ENCODE measurements around the gene SGMS1.
A peak's percentile ranks its signal among the peaks of the same experiment; 100 is the strongest.

Gene SGMS1

GRCh38 chr10:50469778-50470193 lies 154.0 kb downstream of the SGMS1 start:
- TF ChIP-seq GLIS3 (CRISPR knock-in tag; IDR thresholded peaks at IDR 0.05), result no peak
- no peak for TF ChIP-seq ZFP30 (CRISPR knock-in tag; IDR thresholded peaks at IDR 0.05)
- no peak for TF ChIP-seq ISL1 (CRISPR knock-in tag; IDR thresholded peaks at IDR 0.05)
- TF ChIP-seq CSRNP3 (CRISPR knock-in tag; IDR thresholded peaks at IDR 0.05), result no peak
- TF ChIP-seq ESRRG (CRISPR knock-in tag; IDR thresholded peaks at IDR 0.05), result no peak
- no peak for TF ChIP-seq SNAI2 (CRISPR knock-in tag; IDR thresholded peaks at IDR 0.05)
- no peak for TF ChIP-seq OSR1 (CRISPR knock-in tag; IDR thresholded peaks at IDR 0.05)
- TF ChIP-seq TSHZ2 (CRISPR knock-in tag; IDR thresholded peaks at IDR 0.05), result no peak
- no peak for TF ChIP-seq ARNTL (CRISPR knock-in tag; IDR thresholded peaks at IDR 0.05; ENCODE audit: borderline replicate concordance, low read depth)
- no peak for TF ChIP-seq CSDC2 (CRISPR knock-in tag; IDR thresholded peaks at IDR 0.05)
- TF ChIP-seq PATZ1 (CRISPR knock-in tag; IDR thresholded peaks at IDR 0.05; ENCODE audit: borderline replicate concordance), result no peak
- no peak for TF ChIP-seq TCF4 (CRISPR knock-in tag; IDR thresholded peaks at IDR 0.05; ENCODE audit: borderline replicate concordance)
- TF ChIP-seq ZNF565 (CRISPR knock-in tag; conservative IDR thresholded peaks at IDR 0.05; ENCODE audit: low read depth), result no peak
- TF ChIP-seq POU6F1 (CRISPR knock-in tag; IDR thresholded peaks at IDR 0.05; ENCODE audit: borderline replicate concordance, low read depth), result no peak
- TF ChIP-seq PPARA (CRISPR knock-in tag; IDR thresholded peaks at IDR 0.05; ENCODE audit: borderline replicate concordance), result no peak
- TF ChIP-seq RARB (CRISPR knock-in tag; IDR thresholded peaks at IDR 0.05), result no peak
- ATAC-seq, result no peak

- TF ChIP-seq OSR1 (CRISPR knock-in tag; IDR thresholded peaks at IDR 0.05) (no peak), TCF4 (CRISPR knock-in tag; IDR thresholded peaks at IDR 0.05; ENCODE audit: borderline replicate concordance) (no peak), POU6F1 (CRISPR knock-in tag; IDR thresholded peaks at IDR 0.05; ENCODE audit: borderline replicate concordance, low read depth) (no peak), PPARA (CRISPR knock-in tag; IDR thresholded peaks at IDR 0.05; ENCODE audit: borderline replicate concordance) (no peak), RARB (CRISPR knock-in tag; IDR thresholded peaks at IDR 0.05) (no peak), BACH2 (CRISPR knock-in tag; IDR thresholded peaks at IDR 0.05; ENCODE audit: borderline replicate concordance) (no peak)
- peak; percentile 63 for ATAC-seq
Observed at GRCh38 chr10:50469288-50469687, 154.5 kb downstream of the SGMS1 start.

- TF ChIP-seq TSHZ2 (CRISPR knock-in tag; IDR thresholded peaks at IDR 0.05) (no peak), PATZ1 (CRISPR knock-in tag; IDR thresholded peaks at IDR 0.05; ENCODE audit: borderline replicate concordance) (no peak), RARB (CRISPR knock-in tag; IDR thresholded peaks at IDR 0.05) (no peak), GLIS3 (CRISPR knock-in tag; IDR thresholded peaks at IDR 0.05) (no peak), BACH2 (CRISPR knock-in tag; IDR thresholded peaks at IDR 0.05; ENCODE audit: borderline replicate concordance) (no peak), ZNF8 (CRISPR knock-in tag; IDR thresholded peaks at IDR 0.05) (no peak)
- ATAC-seq, result no peak
Observed at GRCh38 chr10:50467209-50467608, 156.5 kb downstream of the SGMS1 start.

Measured in SK-N-SH treated with all-trans-retinoic acid at 6 μM for 48 hours (cell line).